SU-DHL-6 (cell line): ENCODE data around the gene PTPRN2.

Source experiments
- EZH2phosphoT487 ChIP-seq: fragments of 200-600 bp; sonication (generic), shearing (Covaris generic); conservative IDR thresholded peaks from 2 replicates; pipeline ENCODE4 v1.6.1; 2018; ENCODE audit warnings: mild to moderate bottlenecking, antibody characterized with exemption, low read length, moderate library complexity, mixed read lengths
- TF ChIP-seq, protein P1 (sequence below): fragments of 200-600 bp; sonication (generic); IDR thresholded peaks from one replicate; pipeline ENCODE4 v1.5.1; 2017; ENCODE audit warnings: antibody characterized with exemption, mild to moderate bottlenecking, low read length, moderate library complexity; ENCODE audit not compliant: insufficient read depth, poor library complexity, severe bottlenecking

DNA sequence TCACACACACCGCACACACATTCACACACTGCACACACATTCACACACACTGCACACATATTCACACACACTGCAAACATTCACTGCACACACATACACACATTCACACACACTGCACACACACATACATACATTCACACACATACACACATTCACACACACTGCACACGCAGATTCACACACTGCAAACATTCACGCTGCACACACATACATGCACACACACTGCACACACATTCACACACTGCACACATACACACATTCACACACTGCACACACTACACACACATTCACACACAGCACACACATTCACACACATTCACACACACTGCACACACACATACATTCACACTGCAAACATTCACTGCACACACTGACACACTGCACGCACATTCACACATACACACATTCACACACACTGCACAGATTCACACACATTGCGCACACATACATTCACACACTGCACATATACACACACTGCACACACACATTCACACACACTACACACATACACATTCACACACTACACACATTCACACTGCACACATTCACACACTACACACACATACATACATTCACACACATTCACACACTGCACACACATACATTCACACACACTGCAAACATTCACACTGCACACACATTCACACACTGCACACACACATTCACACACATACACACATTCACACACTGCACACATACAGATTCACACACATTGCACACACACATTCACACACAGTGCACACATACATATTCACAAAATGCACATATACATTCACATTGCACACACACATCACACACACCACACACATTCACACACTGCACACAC is 325.1 kb downstream of the PTPRN2 start:
- TF ChIP-seq, protein P1, sequence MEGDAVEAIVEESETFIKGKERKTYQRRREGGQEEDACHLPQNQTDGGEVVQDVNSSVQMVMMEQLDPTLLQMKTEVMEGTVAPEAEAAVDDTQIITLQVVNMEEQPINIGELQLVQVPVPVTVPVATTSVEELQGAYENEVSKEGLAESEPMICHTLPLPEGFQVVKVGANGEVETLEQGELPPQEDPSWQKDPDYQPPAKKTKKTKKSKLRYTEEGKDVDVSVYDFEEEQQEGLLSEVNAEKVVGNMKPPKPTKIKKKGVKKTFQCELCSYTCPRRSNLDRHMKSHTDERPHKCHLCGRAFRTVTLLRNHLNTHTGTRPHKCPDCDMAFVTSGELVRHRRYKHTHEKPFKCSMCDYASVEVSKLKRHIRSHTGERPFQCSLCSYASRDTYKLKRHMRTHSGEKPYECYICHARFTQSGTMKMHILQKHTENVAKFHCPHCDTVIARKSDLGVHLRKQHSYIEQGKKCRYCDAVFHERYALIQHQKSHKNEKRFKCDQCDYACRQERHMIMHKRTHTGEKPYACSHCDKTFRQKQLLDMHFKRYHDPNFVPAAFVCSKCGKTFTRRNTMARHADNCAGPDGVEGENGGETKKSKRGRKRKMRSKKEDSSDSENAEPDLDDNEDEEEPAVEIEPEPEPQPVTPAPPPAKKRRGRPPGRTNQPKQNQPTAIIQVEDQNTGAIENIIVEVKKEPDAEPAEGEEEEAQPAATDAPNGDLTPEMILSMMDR = no peak
- no peak for TF ChIP-seq EZH2phosphoT487
